GM18907 (cell line): ENCODE results near the gene NQO1.
"Not testable (repeated sequence)": the region's sequence is repeated elsewhere in the genome, so short reads cannot be mapped to it uniquely, and the experiment has no call there.

ENCODE experiments used
- ATAC-seq: cut with Tn5 transposase; IDR thresholded peaks from one replicate; pipeline ENCODE4 v1.9.1; 2021; ENCODE audit warnings: mild to moderate bottlenecking, moderate library complexity; ENCODE audit not compliant: unreplicated experiment

NQO1 gene

DNA sequence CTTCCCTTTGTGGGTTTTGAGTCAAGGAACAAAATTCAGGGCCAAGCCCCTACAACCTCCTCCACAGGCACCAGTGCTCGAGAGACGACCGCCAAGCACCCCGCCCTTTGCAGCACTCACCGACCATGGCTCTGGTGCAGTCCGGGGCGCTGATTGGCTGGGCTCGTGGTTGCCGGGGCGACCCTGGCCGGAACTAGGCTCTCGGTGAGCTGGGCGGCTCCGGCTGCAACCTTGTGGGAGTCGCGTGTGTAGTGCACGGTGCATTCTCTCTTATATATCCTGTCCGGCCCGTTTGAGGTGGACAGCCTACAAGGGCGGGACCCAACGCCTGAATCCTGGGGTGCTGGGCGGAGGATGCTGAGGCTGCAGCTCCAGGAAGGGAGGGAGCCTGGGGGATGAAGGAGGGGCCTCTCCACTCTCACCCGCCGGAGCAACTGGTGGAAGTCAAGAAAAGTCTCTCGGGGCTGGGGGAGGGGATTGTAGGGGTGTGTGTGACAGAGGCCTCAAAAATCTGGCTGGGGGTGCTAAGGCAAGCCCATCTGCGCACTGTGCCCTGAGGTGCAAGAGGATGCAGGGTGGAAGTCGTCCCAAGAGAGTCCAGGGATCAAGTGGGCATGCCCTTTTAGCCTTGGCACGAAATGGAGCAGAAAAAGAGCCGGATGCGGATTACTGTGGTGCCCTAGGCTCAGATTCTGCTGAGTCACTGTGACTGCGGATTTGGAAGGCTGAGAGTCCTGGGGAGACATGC is at the start of gene NQO1:
Gene NQO1 (minus strand): TSS at position 248 of the 748 bp plus-strand sequence. CDS start 121 bp downstream, at position 127.
- peak; percentile 97 for ATAC-seq

GRCh38 chr16:69775563-69775962 is 49.2 kb upstream of the NQO1 start:
- ATAC-seq: no peak

- peak; percentile 78 for ATAC-seq
Observed at GRCh38 chr16:69773260-69773947, 47.0 kb upstream of the NQO1 start.

DNA sequence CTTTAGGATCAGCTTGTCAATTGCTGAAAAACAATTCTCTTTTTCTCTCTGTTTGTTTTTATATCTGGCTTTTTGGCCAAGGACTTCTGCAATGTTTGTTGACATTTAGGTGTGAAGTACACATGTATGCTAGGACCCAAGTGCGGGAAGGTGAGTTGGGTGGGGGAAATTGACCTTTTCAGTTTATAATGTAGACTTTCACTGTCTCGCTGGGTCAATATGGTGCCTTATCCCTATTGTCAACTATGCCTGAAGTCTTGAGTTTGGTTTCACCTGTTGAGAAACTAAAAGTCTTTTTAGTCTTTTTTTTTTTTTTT is 45.2 kb upstream of the NQO1 start:
- ATAC-seq: no peak

DNA sequence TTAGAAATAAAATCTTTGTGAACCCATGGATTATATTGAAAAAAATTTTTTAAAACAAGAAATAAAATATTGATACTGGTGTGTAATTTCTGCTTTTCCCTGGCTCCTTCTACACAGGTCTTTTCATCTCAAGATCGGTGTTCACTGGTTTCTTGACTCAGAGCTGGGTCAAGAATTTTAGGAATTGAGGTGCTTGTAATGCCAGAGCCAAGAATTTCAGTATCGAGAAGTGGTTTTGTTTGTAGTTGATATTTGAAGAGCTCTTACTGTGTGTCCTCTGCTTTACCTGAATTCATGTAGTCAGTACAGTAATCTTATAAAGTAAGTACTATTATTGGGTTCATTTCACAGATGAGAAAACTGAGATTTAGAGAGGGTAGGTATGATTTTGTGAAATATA is 43.0 kb upstream of the NQO1 start:
- ATAC-seq: no peak

- no peak for ATAC-seq
Observed at GRCh38 chr16:69768666-69769065, 42.3 kb upstream of the NQO1 start.

DNA sequence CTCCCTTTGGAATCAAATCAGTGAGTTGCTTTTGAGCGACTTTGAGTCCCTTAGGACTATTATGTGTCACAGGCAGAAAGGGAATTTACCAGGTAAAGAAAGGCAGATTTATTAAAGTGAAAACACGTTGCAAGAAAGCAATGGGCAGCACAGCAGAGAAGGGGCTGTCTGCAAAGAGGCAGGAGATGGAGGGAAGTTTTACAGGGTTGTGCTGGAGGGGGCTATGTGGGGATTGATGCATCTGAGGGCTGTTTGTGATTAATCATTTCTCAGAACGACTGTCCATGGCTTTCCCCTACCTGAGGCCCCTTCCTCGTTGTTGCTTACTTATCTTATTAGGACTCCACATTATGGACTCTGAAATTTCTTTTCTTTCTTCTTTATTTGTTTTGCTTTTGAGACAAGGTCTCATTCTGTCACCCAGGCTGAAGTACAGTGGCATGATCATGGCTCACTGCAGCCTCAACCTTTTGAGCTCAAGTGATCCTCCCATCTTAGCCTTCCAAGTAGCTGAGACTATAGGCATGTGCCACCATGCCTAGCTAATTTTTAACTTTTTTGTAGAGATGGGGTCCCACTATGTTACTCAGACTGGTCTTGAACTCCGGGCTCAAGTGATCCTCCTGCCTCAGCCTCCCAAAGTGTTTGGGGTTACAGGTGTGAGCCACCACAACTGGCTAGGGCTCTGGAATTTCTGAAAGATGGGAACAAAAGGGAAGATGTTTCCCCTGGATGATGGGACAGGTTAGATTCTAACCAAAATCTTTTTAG is 41.3 kb upstream of the NQO1 start:
- no peak for ATAC-seq

DNA sequence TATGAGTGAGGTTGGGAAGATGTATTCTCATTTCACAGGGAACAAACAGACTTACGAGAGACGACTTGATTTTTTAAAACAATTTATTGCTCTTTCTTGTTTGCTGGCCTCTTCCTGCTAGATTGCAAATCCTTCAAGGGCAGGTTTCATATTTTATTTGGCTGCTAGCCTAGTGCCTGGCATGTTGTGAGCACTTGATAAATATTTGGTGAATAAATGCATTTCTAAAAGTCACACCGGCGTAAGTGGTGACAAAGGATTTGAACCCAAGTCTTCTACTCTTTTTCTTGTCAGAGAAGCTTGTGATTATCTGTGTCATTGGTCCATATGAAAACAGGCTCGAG is 37.2 kb upstream of the NQO1 start:
- no peak for ATAC-seq

- no peak for ATAC-seq
Observed at GRCh38 chr16:69762814-69763598, 36.6 kb upstream of the NQO1 start.

GRCh38 chr16:69761983-69762813 is 35.8 kb upstream of the NQO1 start, which contains the start of gene WWP2:
Gene WWP2, plus strand, starts transcription at chr16:69762332. Its CDS starts 24,679 bp downstream, at chr16:69787011.
- ATAC-seq: peak; percentile 64

GRCh38 chr16:69757375-69757774 is 31.0 kb upstream of the NQO1 start:
- not testable (repeated sequence) for ATAC-seq

DNA sequence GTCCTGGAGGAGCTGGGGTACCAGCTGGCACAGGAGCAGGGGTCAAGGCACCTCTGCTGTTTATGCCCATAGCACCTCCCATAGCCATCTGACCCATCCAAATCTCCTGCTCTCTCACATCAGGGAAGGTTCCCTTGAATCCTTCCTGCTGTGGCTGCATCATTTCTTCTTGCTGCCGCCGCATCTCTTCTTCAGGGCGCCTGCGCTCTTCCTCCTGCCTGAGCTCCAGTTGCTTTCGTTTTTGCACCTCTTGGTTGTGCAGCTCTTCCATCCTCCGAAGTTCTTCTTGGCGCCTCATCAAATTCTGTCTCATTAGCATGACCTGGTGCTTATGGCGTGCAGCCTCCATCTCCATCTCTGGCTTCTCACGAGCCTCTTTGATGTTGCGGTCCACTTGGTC is 30.3 kb upstream of the NQO1 start:
- no peak for ATAC-seq

DNA sequence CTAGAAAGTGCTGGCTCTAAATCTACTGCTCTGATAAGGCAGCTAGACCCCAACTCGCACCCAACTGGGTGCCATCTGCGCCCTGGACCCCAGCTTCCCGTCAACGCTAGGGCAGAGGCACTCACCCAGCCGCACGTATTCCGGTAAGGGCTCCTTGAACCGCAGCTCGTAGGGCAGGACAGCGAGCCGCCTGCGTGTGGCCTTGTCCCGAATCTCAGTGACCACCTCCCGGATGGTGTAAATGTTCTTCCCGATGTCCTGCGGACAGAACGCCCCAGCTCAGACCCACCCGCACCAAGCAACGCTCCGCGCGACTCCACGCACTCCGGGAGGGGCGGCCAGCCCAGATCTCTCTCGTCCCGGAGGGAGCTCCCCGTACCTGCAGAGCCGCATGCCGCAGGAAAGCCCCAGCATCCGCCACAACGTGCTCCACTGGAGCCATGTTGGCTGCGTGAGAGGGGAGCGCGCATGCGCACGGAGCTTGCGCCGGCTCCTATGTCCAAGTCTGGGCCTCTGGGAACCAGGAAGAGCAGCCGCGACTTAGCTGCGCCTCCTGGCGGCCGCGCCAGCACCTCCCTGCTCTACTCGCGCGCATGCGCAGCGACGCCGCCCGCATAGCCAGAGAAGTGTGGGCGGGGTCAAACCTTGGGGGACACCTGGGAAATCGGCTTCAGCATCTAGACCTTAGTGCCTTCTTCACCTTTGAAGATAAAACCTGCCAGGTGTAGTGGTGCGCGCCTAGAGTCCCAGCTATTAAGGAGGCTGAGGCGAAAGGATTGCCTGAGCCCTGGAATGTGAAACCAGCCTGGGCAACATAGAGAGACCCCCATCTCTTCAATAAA is 28.3 kb upstream of the NQO1 start, which contains the start of gene NOB1:
Gene NOB1 (minus strand): TSS at position 458 of the 842 bp plus-strand sequence. CDS start 16 bp downstream, at position 442.
- ATAC-seq: peak; percentile 95

GRCh38 chr16:69754143-69754468 is 27.7 kb upstream of the NQO1 start:
- ATAC-seq: no peak

- no peak for ATAC-seq
Observed at GRCh38 chr16:69748694-69749345, 22.5 kb upstream of the NQO1 start.

- no peak for ATAC-seq
Observed at GRCh38 chr16:69747115-69747514, 20.8 kb upstream of the NQO1 start.

DNA sequence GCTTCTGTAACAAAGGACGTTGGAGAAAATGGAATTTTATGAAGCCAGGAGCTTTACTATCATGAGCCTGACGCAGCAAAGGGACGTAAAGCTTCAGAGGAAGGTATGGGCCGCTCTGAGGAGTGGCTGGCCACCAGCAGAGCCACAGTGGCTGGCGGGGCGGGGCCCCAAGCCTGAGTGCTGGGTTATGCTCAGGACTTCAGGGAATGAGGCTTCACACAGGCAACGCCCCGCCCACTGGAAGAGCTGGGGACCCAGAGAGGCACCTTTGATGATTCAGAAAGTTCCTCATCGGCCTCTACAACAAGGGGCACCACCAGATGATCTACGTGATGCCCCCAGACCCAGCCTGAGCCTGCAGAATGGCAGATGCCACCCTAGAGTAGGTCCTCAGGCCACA is 19.6 kb upstream of the NQO1 start:
- ATAC-seq: no peak

DNA sequence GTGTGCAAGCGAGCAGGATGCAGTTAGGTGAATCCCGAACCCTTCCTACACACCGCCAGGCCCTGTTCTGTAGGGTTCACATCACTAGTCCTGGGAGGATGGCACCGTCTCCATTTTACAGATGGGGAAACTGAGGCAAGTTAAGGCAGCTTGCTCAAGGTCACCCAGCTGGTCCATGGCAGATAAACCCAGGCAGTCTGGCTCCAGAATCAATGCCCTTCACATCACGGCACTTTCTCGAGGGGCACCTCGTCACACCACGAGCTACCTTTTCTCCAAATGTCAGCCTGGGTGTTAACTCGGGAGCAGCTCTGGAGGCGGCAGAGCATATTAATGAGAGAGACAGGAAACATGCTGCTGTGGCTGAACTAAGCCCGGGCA is 18.9 kb upstream of the NQO1 start:
- ATAC-seq: no peak
